Prostate gland (tissue), 2 donors: ENCODE results near the gene ITPR1. TPM values are rescaled to one million over a fixed set of nuclear protein-coding genes. Genes with fewer than 3 reads are reported as not detected.

ENCODE experiments used
- DNase-seq: peaks from one replicate; pipeline ENCODE4 v3.0.0-alpha.2; 2019; ENCODE audit warnings: low spot score
- H3K27ac ChIP-seq, 2 donors: fragments of 200-600 bp; sonication (generic); 2 replicates each; pipeline ENCODE4 v1.5.1; 2017 to 2019
- H3K27me3 ChIP-seq: fragments of 200-600 bp; sonication (generic); replicated peaks from 2 replicates; pipeline ENCODE4 v1.5.1; 2019; ENCODE audit not compliant: insufficient read depth
- H3K36me3 ChIP-seq, 2 donors: fragments of 200-600 bp; sonication (generic); 1 replicate in 1 of 2; 2 replicates in 1 of 2; pipeline versions ENCODE4 v1.5.1 to v1.8.1; 2017 to 2019
- H3K4me1 ChIP-seq: fragments of 200-600 bp; sonication (generic); replicated peaks from 2 replicates; pipeline ENCODE4 v1.5.1; 2019
- H3K4me3 ChIP-seq, 2 donors: fragments of 200-600 bp; sonication (generic); 2 replicates each; pipeline ENCODE4 v1.5.1; 2017 to 2019
- H3K9me3 ChIP-seq: fragments of 200-600 bp; sonication (generic); 2 replicates; pipeline ENCODE4 v1.5.1; 2017
- POLR2A ChIP-seq: fragments of 450-650 bp; IDR thresholded peaks from one replicate; pipeline ENCODE4 v1.6.1; 2016; ENCODE audit warnings: antibody characterized with exemption, mild to moderate bottlenecking
- POLR2AphosphoS5 ChIP-seq: sonication (generic); formaldehyde crosslinking; IDR thresholded peaks from one replicate; pipeline ENCODE4 v1.6.1; 2017; ENCODE audit warnings: antibody characterized with exemption
- WGBS: methylation state at CpG from one replicate; pipeline ENCODE4 v1.1.5; 2018; 5-methylcytosine and 5-hydroxymethylcytosine counted together
- intact Hi-C: fragments of 100-400 bp; cut with DNase I; formaldehyde crosslinking; loops from one replicate; pipeline ENCODE4 v1.14.2; 2022
- total RNA-seq, 2 donors: library from RNA; depleted of rRNA; stranded (reverse); fragments of >200 nt; gene quantifications; one replicate each; pipeline ENCODE4 v1.1.0, GENCODE V29; 2016
- TF ChIP-seq, protein P1 (sequence below), 4 experiments: fragments of 200-600 bp in 2 of 4; fragments of 450-650 bp in 2 of 4; sonication (generic) in 2 of 4; IDR thresholded peaks; 1 replicate in 3 of 4; 2 replicates in 1 of 4; pipeline ENCODE4 v1.5.1; 2016 to 2019; ENCODE audit warnings: antibody characterized with exemption in 4 of 4, mild to moderate bottlenecking in 2 of 4, moderate library complexity in 2 of 4

The ITPR1 gene
- total RNA-seq, 2 donors from 2014 or later = 80.0 to 126 TPM

DNA sequence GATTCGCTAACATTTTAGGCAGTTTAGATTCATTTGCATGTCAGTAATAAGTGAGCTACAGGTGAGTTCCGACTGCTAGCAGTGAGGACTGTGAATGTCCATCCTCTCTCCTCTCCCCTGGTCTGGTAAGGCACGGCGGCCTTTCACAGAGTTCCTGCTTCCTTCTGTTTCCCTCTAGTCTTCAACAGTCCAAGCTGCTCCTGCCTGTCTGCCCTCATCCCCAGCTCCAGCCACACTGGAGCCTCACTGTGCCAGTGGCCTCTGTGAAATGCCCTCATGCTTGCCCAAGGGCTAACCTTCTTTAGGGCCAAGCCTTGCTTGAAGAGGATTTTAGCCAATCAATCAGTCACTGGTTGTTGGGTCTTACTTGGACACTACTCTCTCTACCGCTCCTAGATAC is 340.3 kb downstream of the ITPR1 start:
- TF ChIP-seq POLR2AphosphoS5 (no peak), POLR2A (no peak)
- TF ChIP-seq, protein P1, sequence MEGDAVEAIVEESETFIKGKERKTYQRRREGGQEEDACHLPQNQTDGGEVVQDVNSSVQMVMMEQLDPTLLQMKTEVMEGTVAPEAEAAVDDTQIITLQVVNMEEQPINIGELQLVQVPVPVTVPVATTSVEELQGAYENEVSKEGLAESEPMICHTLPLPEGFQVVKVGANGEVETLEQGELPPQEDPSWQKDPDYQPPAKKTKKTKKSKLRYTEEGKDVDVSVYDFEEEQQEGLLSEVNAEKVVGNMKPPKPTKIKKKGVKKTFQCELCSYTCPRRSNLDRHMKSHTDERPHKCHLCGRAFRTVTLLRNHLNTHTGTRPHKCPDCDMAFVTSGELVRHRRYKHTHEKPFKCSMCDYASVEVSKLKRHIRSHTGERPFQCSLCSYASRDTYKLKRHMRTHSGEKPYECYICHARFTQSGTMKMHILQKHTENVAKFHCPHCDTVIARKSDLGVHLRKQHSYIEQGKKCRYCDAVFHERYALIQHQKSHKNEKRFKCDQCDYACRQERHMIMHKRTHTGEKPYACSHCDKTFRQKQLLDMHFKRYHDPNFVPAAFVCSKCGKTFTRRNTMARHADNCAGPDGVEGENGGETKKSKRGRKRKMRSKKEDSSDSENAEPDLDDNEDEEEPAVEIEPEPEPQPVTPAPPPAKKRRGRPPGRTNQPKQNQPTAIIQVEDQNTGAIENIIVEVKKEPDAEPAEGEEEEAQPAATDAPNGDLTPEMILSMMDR (IDR thresholded peaks at IDR 0.05) = no peak
- Histone ChIP-seq H3K4me1 (no peaks in the 10 kb centered on the region), H3K4me3 (no peak overlapping the region), H3K27me3 (no peaks in the 10 kb centered on the region), H3K9me3 (no peaks in the 10 kb centered on the region), H3K36me3 (no peaks in the 10 kb centered on the region), H3K27ac (no peak overlapping the region)
- intact Hi-C loops = no loop called here
- DNase-seq = no peak
- 97% methylated on average over 5 of the region's 5 CpGs for WGBS

DNA sequence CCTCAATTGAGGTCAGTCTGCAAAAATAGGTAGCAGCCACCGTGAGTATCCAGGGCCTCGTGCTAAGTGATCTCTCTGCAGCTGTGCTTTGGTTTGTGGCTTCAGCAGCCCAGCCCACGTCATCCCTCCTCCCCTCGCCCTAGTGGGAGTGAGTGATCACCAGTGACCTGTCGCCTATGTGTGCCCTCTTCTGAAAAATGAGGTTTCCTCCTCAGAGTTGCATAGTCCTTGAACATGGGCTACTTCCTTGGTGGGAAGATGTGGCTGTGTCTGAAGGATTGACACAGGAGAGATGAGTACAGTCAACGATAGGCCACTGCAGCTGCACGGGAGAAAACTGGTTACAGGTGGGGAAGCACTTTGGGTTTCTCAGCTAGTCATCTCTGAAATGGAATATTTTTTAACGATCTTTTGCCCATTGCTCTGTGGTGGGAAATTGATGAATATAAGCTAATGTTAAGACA is 341.3 kb downstream of the ITPR1 start:
- DNase-seq = no peak
- H3K27me3 ChIP-seq = no peaks in the 10 kb centered on the region
- no peaks in the 10 kb centered on the region for H3K9me3 ChIP-seq
- 92% methylated on average over 8 of the region's 8 CpGs for WGBS
- no peaks in the 10 kb centered on the region for H3K36me3 ChIP-seq
- no peak overlapping the region for H3K27ac ChIP-seq
- H3K4me1 ChIP-seq = no peaks in the 10 kb centered on the region
- TF ChIP-seq POLR2AphosphoS5 (no peak), POLR2A (no peak)
- TF ChIP-seq, protein P1 (IDR thresholded peaks at IDR 0.05) = no peak
- no peak overlapping the region for H3K4me3 ChIP-seq
- intact Hi-C loops = no loop called here

DNA sequence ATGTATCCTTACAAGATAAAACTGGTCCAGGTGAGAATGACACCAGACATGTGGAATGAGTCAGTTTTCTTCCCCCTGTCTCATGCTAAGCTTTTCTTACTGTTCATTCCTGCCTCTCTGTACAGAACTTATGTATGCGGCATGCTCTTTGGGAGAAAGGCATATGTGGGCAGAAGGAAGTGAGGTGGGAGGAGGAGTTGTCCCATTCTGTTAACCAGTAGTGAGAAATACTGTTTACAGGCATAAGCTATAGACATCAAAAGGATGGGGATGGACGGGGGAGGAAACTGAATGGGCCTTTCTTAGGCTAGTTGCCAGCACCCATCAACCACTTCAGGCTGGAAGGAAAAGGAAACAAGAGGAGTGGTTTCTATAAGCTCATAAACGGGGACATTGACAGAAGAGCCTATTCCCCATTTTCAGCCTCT is 342.5 kb downstream of the ITPR1 start:
- no peaks in the 10 kb centered on the region for H3K4me1 ChIP-seq
- TF ChIP-seq, protein P1 (IDR thresholded peaks at IDR 0.05) = no peak
- TF ChIP-seq POLR2A = no peak
- TF ChIP-seq POLR2AphosphoS5 = no peak
- H3K27ac ChIP-seq = no peak overlapping the region
- WGBS = 46% methylated on average over 3 of the region's 3 CpGs
- no peak for DNase-seq
- intact Hi-C loops = no loop called here
- no peaks in the 10 kb centered on the region for H3K9me3 ChIP-seq
- H3K36me3 ChIP-seq = no peaks in the 10 kb centered on the region
- no peak overlapping the region for H3K4me3 ChIP-seq
- no peaks in the 10 kb centered on the region for H3K27me3 ChIP-seq

DNA sequence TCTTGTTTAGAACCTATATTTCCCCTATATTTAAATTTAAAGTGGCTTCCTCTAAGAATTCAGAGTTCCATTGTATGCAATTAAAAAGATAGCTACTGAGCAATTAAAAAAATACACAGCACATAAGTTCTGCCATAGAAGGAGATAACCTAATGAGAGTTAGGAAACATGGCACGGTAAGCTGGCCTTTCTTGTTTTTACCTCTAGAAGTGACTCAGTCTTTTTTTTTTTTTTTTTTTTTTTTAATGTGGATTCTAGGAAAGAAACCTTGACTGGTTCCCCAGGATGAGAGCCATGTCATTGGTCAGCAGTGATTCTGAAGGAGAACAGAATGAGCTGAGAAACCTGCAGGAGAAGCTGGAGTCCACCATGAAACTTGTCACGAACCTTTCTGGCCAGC is 343.4 kb downstream of the ITPR1 start:
- H3K27ac ChIP-seq = no peak overlapping the region
- no peaks in the 10 kb centered on the region for H3K4me1 ChIP-seq
- H3K36me3 ChIP-seq = no peaks in the 10 kb centered on the region
- H3K27me3 ChIP-seq = no peaks in the 10 kb centered on the region
- intact Hi-C loops = no loop called here
- H3K4me3 ChIP-seq = no peak overlapping the region
- no peak for DNase-seq
- WGBS = 78% methylated on average over 2 of the region's 2 CpGs
- TF ChIP-seq POLR2AphosphoS5 (no peak), POLR2A (no peak)
- TF ChIP-seq, protein P1 (IDR thresholded peaks at IDR 0.05) = no peak
- H3K9me3 ChIP-seq = no peaks in the 10 kb centered on the region

DNA sequence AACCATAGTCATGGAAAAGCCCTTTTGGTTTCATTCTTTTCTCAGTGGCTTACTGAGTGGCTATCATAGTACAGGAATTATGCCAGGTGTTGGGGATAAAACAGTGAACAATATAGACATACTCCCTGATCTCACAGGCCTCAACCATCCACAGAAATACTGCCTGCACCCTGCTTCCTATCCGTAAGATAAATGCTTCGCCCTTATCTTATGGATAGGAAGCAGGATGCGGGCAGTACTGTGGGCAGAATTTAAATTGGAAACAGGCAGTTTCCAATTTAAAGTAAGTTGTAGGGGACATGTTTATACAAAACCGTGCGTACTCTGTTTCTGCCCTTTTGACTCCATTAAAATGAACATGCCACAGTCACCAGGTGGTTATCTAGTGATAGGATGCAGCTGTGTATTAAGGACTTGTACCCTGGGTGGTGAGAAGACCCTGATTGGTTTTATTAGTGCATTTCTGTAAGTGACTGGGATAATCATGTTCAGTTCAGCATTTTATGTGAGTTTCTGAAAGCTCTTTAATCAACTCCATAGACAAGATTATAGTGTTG is 344.3 kb downstream of the ITPR1 start:
- intact Hi-C loops = no loop called here
- H3K4me1 ChIP-seq = no peaks in the 10 kb centered on the region
- no peaks in the 10 kb centered on the region for H3K9me3 ChIP-seq
- no peak for TF ChIP-seq POLR2AphosphoS5
- no peak for TF ChIP-seq POLR2A
- DNase-seq = no peak
- H3K4me3 ChIP-seq = no peak overlapping the region
- H3K27me3 ChIP-seq = no peaks in the 10 kb centered on the region
- 79% methylated on average over 5 of the region's 5 CpGs for WGBS
- H3K27ac ChIP-seq = no peak overlapping the region
- no peaks in the 10 kb centered on the region for H3K36me3 ChIP-seq
